HG03139 (cell line): Measurements from ENCODE around the gene KHDC1L.
A peak's percentile ranks its signal among the peaks of the same experiment; 100 is the strongest.
"Not testable (repeated sequence)": the region's sequence is repeated elsewhere in the genome, so short reads cannot be mapped to it uniquely, and the experiment has no call there.

ENCODE experiments used
- ATAC-seq: cut with Tn5 transposase; IDR thresholded peaks from one replicate; pipeline ENCODE4 v1.9.1; 2021; ENCODE audit not compliant: unreplicated experiment

The KHDC1L gene, protein sequence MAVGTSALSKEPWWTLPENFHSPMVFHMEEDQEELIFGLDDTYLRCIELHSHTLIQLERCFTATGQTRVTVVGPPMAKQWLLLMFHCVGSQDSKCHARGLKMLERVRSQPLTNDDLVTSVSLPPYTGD

GRCh38 chr6:73225396-73225795 is at the start of gene KHDC1L:
Gene KHDC1L, minus strand, starts transcription at chr6:73225496. Its CDS starts 88 bp downstream, at chr6:73225408.
- ATAC-seq, result no peak

DNA sequence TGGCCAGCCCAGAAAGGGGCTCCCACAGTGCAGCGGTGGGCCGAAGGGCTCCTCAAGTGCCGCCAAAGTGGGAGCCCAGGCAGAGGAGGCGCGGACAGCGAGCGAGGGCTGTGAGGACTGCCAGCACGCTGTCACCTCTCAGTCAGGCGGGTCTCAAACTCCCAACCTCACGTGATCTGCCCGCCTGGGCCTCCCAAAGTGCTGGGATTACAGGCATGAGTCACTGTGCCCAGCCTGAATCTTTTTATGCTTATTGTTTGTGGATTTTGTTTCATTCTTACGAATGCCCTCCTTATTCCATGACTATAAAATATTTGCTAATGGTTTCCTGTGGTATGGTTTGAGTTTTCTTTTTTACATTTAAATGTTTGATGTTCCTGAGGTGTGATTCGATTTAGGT is 44.0 kb upstream of the KHDC1L start:
- not testable (repeated sequence) for ATAC-seq

DNA sequence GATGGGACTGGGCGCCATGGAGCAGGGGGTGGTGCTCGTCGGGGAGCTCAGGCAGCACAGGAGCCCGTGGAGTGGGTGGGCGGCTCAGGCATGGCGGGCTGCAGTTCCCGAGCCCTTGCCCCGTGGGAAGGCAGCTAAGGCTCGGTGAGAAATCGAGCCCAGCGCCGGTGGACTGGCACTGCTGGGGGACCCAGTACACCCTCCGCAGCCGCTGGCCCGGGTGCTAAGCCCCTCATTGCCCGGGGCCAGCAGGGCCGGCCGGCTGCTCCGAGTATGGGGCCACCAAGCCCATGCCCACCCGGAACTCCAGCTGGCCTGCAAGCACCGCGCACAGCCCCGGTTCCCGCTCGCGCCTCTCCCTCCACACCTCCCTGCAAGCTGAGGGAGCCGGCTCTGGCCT is 43.6 kb upstream of the KHDC1L start:
- ATAC-seq, result not testable (repeated sequence)

DNA sequence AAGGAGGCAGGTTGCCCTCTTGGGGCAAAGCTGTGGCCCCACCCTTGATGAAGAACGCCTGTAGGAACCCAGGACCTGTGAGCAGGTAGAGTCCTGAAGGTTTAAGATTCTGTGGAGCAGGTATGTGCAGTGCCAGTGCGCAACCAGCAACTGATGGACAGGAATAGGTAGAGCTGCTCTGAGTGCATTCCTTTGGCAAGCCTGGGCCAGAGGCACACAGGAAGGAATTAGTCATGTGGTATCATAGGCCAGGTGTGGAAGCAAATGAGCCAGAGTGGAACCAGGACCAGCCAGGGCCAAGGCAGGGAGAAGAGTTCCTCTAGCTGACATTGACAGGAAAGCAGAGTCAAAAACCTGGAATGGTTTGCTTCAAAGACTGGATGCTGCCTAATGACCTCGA is 39.1 kb upstream of the KHDC1L start:
- ATAC-seq, result no peak

DNA sequence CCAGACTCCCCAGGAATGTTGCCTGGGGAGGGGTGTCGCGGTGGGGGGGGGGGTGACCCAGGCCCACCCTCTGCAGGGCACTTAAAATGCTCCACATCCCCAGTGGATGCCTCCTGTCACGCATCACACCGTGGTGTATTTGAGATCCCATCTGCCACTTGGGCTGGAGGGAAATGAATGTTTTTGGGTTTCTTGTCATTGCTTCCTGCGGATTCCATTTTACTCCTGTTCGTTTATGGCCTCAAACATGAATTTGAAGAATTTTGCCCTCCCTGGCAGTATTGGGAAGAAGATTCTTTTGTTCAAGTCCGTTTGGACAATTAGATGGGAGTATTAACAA is 38.2 kb upstream of the KHDC1L start:
- peak; percentile 3 for ATAC-seq

DNA sequence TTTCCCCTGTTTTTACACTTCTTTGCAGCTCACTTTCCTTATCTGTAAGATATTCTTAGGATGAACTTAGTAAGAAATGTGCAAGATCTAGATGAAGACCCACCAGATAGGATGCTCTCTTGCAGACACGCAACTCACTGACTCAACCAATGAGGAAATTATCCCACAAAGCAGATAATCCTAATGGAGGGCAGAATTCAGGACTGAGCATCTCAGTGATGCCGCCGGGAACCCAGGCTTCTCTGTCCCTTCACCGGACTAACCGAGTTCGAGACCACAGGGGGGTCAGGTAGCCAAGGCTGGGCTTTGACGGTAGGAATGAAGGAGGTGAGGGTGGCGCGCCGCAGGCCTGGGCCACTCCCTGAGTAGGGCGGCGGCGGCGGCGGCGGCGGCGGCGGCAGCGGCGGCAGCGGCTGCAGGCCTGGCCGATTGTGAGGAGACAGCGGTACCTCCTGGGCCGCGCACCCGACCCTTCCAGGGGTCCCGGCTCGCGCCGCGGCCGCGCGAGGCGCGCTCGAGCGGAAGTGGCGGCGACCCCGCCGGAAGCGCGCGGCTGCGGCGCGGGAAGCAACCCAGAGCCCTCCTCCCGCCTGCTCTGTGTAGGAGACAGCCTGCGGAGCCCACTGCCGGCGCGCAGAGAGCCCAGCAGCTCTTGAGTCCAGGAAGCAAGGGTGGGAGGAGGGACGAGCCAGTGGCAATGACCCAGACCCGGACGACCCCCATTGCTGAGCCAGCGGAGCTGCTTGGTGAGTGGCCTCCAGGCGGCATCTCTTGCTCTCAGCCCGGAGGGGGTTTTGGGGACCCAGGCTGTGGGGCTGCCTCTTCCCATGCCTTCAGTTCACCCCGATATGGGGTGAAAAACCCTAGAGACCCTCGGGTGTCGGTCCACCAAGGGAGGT is 37.6 kb upstream of the KHDC1L start, which contains the start of gene KHDC1:
KHDC1 (minus strand) TSS at position 526 of the 899 bp plus-strand sequence. CDS start 20,679 bp downstream, outside the sequence.
- ATAC-seq, result peak; percentile 92

- ATAC-seq, result no peak
Observed at GRCh38 chr6:73258721-73259120, 33.4 kb upstream of the KHDC1L start.

- not testable (repeated sequence) for ATAC-seq
Observed at GRCh38 chr6:73254323-73254722, 29.0 kb upstream of the KHDC1L start.

DNA sequence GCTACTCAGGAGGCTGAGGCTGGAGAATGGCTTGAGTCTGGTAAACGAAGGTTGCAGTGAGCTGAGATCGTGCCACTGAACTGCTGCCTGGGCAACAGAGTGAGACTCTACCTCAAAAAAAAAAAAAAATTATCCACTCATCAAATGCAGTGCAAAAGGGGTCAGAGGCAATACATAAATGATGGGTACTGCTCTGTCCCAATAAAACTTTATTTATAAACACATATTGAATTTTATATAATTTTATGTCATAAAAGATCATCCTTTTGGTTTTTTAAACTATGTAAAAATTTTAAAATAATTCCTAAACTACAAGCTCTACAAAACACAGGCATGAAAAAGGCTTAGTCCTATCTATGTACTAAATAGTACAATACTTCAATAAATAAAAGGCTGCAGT is 27.4 kb upstream of the KHDC1L start:
- no peak for ATAC-seq

- ATAC-seq, result no peak
Observed at GRCh38 chr6:73250016-73250415, 24.7 kb upstream of the KHDC1L start.

GRCh38 chr6:73248192-73248903 is 23.1 kb upstream of the KHDC1L start:
- ATAC-seq, result no peak

- ATAC-seq, result no peak
Observed at GRCh38 chr6:73242001-73242400, 16.7 kb upstream of the KHDC1L start.

DNA sequence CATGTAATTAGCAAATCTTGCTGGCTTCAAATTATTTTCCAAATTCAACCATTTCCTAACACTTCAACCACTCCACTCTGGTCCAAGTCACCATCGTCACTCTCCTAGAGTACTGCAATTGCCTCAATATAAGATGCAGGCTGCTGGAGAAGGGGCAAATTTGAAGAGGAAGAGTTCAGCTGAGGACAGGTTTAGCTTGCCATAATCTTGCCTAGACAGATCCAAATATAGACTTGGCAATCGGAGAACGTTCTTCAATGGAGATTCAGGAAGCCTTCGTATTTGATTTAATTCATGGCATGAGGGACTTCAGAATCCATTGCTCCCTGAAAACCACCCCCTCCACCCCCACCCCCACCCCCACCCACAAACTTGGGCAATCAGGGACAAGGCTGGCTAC is 15.4 kb upstream of the KHDC1L start:
- ATAC-seq, result no peak

GRCh38 chr6:73236144-73236750 is 11.0 kb upstream of the KHDC1L start:
- no peak for ATAC-seq

DNA sequence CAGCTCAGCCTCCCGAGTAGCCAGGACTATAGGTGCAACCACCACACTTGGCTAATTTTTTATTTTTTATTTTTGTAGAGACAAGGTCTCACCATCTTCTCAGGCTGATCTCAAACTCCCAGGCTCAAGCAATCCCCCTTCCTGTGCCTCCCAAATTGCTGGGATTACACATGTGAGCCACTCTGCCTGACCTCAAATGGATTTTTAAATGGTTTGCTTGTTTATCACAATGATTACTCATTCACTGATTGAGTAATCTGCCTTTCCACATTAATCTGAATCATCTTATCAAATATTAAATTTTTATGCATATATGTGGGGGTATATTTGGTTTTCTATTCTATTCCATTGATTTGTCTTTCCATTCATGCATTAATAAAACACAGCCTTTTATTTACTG is 9.4 kb upstream of the KHDC1L start:
- ATAC-seq, result no peak

DNA sequence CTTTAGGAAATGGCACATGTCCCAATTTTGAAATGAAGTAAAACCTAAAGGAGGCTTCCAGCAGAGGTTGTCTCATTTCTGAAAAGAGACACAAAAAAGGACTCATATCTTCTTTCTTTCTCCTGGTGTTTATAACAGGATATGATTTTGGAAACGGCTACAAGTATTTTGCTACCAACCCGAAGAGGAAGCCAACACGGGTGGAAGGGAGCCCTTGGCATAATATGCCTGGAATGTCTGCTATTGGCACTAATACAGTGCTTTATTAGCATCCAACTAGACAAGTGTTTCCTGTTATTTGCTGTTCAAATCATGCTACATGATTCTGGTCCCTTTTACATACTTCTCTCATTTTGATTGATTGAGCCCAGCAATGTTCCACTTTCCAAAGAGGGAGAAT is 8.7 kb upstream of the KHDC1L start:
- ATAC-seq, result not testable (repeated sequence)

DNA sequence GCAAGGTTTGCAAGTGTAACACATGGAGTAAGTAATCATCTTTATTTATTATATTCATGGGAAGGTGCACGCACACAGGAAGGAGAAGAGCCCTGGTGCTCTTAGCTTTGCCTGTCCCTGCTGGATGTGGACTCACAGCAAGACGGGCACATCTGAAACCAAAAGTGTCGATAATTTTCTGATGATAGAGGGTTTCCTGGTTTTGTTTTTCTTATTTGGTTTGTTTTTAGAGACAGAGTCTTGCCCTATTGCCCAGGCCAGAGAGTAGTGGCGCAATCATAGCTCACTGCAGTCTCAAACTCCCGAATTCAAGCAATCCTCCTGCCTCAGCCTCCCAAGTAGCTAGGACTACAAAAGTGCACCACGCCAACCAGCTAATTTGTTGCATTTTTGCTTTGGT is 7.8 kb upstream of the KHDC1L start:
- no peak for ATAC-seq

DNA sequence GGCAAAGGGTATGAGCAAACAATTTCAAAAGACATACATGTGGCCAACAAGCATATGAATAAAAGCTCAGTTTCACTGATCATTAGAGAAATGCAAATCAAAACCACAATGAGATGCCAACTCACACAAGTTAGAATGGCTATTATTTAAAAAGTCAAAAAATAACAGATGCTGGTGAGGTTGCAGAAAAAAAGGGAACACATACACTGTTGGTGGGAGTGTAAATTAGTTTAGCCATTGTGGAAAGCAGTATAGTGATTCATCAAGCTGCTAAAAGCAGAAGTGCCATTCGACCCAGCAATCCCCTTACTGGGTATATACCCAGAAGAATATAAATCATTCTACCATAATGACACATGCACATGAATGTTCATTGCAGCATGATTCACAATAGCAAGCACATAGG is 6.7 kb upstream of the KHDC1L start:
- no peak for ATAC-seq

DNA sequence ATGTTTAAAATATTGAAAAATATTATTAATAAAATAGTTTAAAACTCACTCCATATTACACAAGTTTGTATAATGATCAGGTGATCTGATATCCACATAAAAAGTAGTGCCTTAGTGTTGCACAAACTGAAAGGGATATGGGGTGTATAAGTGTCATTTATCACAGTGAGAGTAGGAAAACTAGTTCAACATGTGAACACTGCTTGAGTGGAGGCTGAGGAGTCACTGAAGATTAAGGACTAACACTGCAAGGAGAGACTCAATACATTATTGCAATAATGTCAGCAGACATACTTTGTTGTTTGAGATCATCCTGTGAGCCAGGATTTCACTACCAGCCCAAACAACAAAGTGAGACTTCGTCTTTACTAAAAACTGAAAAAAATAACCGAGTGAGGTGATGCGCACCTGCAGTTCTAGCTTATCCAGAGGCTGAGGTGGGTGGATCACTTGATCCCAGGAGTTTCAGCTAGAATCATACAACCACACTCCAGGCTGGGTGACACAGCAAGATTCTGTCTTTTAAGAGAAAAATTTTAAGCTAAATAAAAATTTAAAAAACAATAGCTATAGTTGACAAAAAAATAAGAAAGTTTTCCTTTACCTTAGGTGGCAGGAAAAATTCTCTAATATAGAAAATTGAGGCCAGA is 2.4 kb upstream of the KHDC1L start:
- ATAC-seq, result no peak

- ATAC-seq, result no peak
Observed at GRCh38 chr6:73216859-73217258, 8.4 kb downstream of the KHDC1L start.

DNA sequence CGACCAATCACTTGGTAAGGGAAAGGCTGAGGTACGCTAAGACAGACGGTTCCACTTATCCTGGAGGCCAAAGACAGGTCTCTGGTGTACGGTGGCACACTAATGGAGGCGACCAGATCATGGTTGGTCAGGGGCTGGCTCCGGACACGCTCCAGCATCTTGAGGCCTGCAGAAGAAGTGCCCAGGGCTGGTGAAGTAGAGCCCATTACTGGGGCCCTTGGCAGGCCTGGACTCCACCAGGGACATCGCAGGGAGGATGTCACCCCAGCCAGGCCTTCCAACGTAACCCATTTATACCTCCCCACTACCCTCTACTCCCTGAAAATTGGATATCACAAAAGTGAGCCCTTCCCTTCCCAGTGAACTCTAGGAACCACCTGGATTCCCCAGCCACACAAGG is 16.2 kb downstream of the KHDC1L start:
- no peak for ATAC-seq
